ENCODE results near the gene SECISBP2L.
"Not testable (repeated sequence)": the region's sequence is repeated elsewhere in the genome, so short reads cannot be mapped to it uniquely, and the experiment has no call there.

The SECISBP2L gene

DNA sequence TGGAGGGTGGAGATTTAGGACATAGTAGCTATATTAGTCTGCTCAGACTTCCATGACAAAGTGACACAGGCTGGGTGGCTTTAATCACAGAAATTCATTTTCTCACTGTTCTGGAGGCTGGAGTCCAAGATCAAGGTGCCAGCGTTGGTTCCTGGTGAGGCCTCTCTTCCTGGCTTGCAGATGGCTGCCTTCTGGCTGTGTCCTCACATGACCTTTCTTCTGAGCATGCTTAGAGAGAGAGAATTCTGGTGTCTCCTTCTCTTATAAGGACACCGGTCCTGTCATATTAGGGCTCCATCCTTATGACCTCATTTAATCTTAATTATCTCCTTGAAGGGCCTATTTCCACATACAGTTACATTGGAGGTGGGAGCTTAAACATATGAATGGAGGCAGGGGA lies 67.6 kb downstream of the SECISBP2L start:
- 92 to 100% methylated on average over 1 of the region's 2 CpGs for WGBS, 2 experiments (ENCODE audit: insufficient coverage in 2 of 2)
- no peaks in the 10 kb centered on the region for H3K9me3 ChIP-seq (ENCODE audit: control insufficient read depth, low read length)
- H3K4me1 ChIP-seq (ENCODE audit: control insufficient read depth, insufficient read depth, low read length, poor library complexity, severe bottlenecking): peaks cover 9% of the 10 kb centered on the region
- no peaks in the 10 kb centered on the region for H3K36me3 ChIP-seq (ENCODE audit: control insufficient read depth, insufficient read depth, low read length)
- no peak overlapping the region for H3K27ac ChIP-seq (ENCODE audit: low read depth, low read length, severe bottlenecking)
- no peak overlapping the region for H3K4me3 ChIP-seq (ENCODE audit: extremely low read depth, insufficient read depth, low read length, poor library complexity, severe bottlenecking)

DNA sequence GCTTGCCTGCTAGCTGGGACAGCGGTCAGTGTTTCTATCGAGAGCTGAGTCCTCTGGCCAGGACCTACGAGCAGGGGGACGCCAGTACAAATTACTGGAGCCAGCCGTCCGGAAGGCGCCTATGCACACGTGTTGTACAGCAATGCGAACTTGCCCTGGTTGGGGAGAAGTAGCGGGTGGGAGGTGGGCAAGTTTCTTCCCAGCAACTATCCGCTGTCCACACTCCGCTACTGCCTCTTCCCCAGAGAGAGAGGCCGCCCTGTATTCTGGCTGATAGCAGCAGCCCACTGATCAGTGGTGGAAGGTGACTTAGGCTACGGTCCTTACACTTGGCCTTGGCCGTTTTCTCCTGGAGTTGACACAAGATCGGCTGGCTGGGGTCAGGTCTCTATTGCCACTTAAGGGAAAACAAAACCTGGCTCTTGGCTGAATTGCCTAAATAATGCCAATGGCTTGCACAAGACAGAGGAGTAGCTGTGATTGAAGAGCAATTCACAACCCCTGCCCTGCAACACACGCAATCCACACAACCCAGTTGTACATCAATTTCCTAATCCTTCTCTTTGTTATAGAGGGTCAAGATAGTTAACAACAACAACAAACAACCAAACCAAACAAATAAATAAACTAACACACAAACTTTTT lies 69.7 kb downstream of the SECISBP2L start:
- H3K4me3 ChIP-seq (ENCODE audit: extremely low read depth, insufficient read depth, low read length, poor library complexity, severe bottlenecking): peak overlapping the region; percentile 31
- peak overlapping the region; percentile 85 for H3K27ac ChIP-seq (ENCODE audit: low read depth, low read length, severe bottlenecking)
- WGBS, 2 experiments (ENCODE audit: insufficient coverage in 2 of 2): 81 to 88% methylated on average over 13 to 17 of the region's 17 CpGs
- H3K4me1 ChIP-seq (ENCODE audit: control insufficient read depth, insufficient read depth, low read length, poor library complexity, severe bottlenecking): peaks cover 9% of the 10 kb centered on the region
- H3K36me3 ChIP-seq (ENCODE audit: control insufficient read depth, insufficient read depth, low read length): no peaks in the 10 kb centered on the region
- H3K9me3 ChIP-seq (ENCODE audit: control insufficient read depth, low read length): no peaks in the 10 kb centered on the region

- Histone ChIP-seq H3K4me3 (ENCODE audit: extremely low read depth, insufficient read depth, low read length, poor library complexity, severe bottlenecking) (peak overlapping the region; percentile 31), H3K27ac (ENCODE audit: low read depth, low read length, severe bottlenecking) (peak overlapping the region; percentile 85), H3K36me3 (ENCODE audit: control insufficient read depth, insufficient read depth, low read length) (no peaks in the 10 kb centered on the region), H3K4me1 (ENCODE audit: control insufficient read depth, insufficient read depth, low read length, poor library complexity, severe bottlenecking) (peaks cover 9% of the 10 kb centered on the region), H3K9me3 (ENCODE audit: control insufficient read depth, low read length) (no peaks in the 10 kb centered on the region)
- WGBS, 2 experiments (ENCODE audit: insufficient coverage in 2 of 2): 4 to 5% methylated on average over 22 to 47 of the region's 53 CpGs
Observed at GRCh38 chr15:48975472-48976419, 70.5 kb downstream of the SECISBP2L start.

DNA sequence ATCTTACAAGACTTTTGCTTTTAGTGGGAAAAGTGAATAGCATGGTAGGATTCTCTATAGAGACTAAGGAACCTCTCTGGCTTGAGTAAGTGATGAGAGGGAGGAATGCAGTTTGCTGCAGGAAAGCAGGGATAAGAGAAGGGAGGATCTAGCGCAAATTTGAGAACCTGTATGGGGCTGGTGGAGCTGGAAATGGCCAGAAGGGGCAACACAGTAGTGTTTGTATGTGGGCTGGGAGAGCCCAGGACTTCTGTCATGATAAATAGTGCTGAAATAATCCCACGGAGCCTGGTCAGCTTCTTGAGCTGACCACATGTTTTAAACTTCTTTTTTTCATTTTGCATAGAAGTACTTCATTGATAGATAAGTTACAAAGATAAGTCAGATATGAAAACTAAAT lies 71.4 kb downstream of the SECISBP2L start:
- 51 to 62% methylated on average over 1 to 2 of the region's 2 CpGs for WGBS, 2 experiments (ENCODE audit: insufficient coverage in 2 of 2)
- H3K27ac ChIP-seq (ENCODE audit: low read depth, low read length, severe bottlenecking): peak overlapping the region; percentile 85
- H3K4me3 ChIP-seq (ENCODE audit: extremely low read depth, insufficient read depth, low read length, poor library complexity, severe bottlenecking): no peak overlapping the region

GRCh38 chr15:48972750-48973503 lies 73.3 kb downstream of the SECISBP2L start:
- Histone ChIP-seq H3K4me1 (ENCODE audit: control insufficient read depth, insufficient read depth, low read length, poor library complexity, severe bottlenecking) (peaks cover 9% of the 10 kb centered on the region), H3K4me3 (ENCODE audit: extremely low read depth, insufficient read depth, low read length, poor library complexity, severe bottlenecking) (no peak overlapping the region)
- 93% methylated on average over 31 to 34 of the region's 35 CpGs for WGBS, 2 experiments (ENCODE audit: insufficient coverage in 2 of 2)

More for the DNA sequence above, 71.4 kb downstream of the SECISBP2L start:
- Histone ChIP-seq H3K4me1 (ENCODE audit: control insufficient read depth, insufficient read depth, low read length, poor library complexity, severe bottlenecking) (peaks cover 9% of the 10 kb centered on the region), H3K36me3 (ENCODE audit: control insufficient read depth, insufficient read depth, low read length) (no peaks in the 10 kb centered on the region), H3K9me3 (ENCODE audit: control insufficient read depth, low read length) (no peaks in the 10 kb centered on the region)

DNA sequence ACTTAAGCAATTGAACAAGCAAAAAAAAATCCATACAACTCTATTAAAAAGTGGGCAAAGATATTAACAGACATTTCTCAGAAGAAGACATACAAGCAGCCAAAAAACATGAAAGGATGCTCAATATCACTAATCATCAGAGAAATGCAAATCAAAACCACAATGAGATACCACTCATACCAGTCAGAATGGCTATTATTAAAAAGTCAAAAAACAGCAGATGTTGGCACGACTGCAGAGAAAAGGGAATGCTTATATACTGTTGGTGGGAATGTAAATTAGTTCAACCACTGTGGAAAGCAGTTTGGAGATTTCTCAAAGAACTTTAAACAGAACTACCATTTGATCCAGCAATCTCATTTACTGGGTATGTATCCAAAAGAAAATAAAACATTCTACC lies 75.3 kb downstream of the SECISBP2L start:
- not testable (repeated sequence) for H3K27ac ChIP-seq (ENCODE audit: low read depth, low read length, severe bottlenecking); H3K4me3 ChIP-seq (ENCODE audit: extremely low read depth, insufficient read depth, low read length, poor library complexity, severe bottlenecking); H3K36me3 ChIP-seq (ENCODE audit: control insufficient read depth, insufficient read depth, low read length); H3K4me1 ChIP-seq (ENCODE audit: control insufficient read depth, insufficient read depth, low read length, poor library complexity, severe bottlenecking); H3K9me3 ChIP-seq (ENCODE audit: control insufficient read depth, low read length)
- 80% methylated on average over 1 of the region's 1 CpG; no CpG with 5 or more reads in 1 of the 2 experiments for WGBS, 2 experiments (ENCODE audit: insufficient coverage in 2 of 2)

More at GRCh38 chr15:48972750-48973503, 73.3 kb downstream of the SECISBP2L start:
- H3K27ac ChIP-seq (ENCODE audit: low read depth, low read length, severe bottlenecking): no peak overlapping the region
- no peaks in the 10 kb centered on the region for H3K9me3 ChIP-seq (ENCODE audit: control insufficient read depth, low read length)
- H3K36me3 ChIP-seq (ENCODE audit: control insufficient read depth, insufficient read depth, low read length): no peaks in the 10 kb centered on the region

DNA sequence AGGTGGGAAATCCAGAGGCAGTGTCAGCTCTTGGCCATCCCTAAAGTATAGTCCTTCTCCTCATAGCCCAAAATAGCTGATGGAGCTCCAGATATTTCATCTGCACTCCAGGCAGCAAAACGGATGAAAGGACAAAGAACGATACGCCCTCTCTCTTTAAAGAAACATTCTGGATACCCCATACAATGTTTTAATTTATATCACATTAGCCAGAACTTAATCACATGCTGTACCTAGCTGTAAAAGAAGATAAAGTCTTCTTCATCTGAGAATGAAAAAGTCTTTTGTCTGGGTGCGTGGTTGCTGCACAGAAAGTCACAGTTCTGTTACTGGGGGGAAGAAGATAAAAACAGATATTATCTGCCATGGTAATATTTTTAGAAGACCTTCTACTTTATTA lies 78.2 kb downstream of the SECISBP2L start:
- no peaks in the 10 kb centered on the region for H3K9me3 ChIP-seq (ENCODE audit: control insufficient read depth, low read length)
- H3K36me3 ChIP-seq (ENCODE audit: control insufficient read depth, insufficient read depth, low read length): no peaks in the 10 kb centered on the region
- no peak overlapping the region for H3K27ac ChIP-seq (ENCODE audit: low read depth, low read length, severe bottlenecking)
- 89 to 100% methylated on average over 1 to 2 of the region's 4 CpGs for WGBS, 2 experiments (ENCODE audit: insufficient coverage in 2 of 2)
- no peak overlapping the region for H3K4me3 ChIP-seq (ENCODE audit: extremely low read depth, insufficient read depth, low read length, poor library complexity, severe bottlenecking)
- peaks cover 6% of the 10 kb centered on the region for H3K4me1 ChIP-seq (ENCODE audit: control insufficient read depth, insufficient read depth, low read length, poor library complexity, severe bottlenecking)

GRCh38 chr15:48967336-48967735 lies 78.9 kb downstream of the SECISBP2L start:
- Histone ChIP-seq H3K4me1 (ENCODE audit: control insufficient read depth, insufficient read depth, low read length, poor library complexity, severe bottlenecking) (peaks cover 6% of the 10 kb centered on the region), H3K4me3 (ENCODE audit: extremely low read depth, insufficient read depth, low read length, poor library complexity, severe bottlenecking) (no peak overlapping the region), H3K27ac (ENCODE audit: low read depth, low read length, severe bottlenecking) (no peak overlapping the region), H3K36me3 (ENCODE audit: control insufficient read depth, insufficient read depth, low read length) (no peaks in the 10 kb centered on the region), H3K9me3 (ENCODE audit: control insufficient read depth, low read length) (no peaks in the 10 kb centered on the region)

- no CpG with 5 or more reads among the region's 2 CpGs for WGBS, 2 experiments (ENCODE audit: insufficient coverage in 2 of 2)
- no peak overlapping the region for H3K4me3 ChIP-seq (ENCODE audit: extremely low read depth, insufficient read depth, low read length, poor library complexity, severe bottlenecking)
- H3K36me3 ChIP-seq (ENCODE audit: control insufficient read depth, insufficient read depth, low read length): no peaks in the 10 kb centered on the region
- H3K9me3 ChIP-seq (ENCODE audit: control insufficient read depth, low read length): no peaks in the 10 kb centered on the region
- H3K27ac ChIP-seq (ENCODE audit: low read depth, low read length, severe bottlenecking): no peak overlapping the region
- peaks cover 6% of the 10 kb centered on the region for H3K4me1 ChIP-seq (ENCODE audit: control insufficient read depth, insufficient read depth, low read length, poor library complexity, severe bottlenecking)
Observed at GRCh38 chr15:48966595-48967301, 79.5 kb downstream of the SECISBP2L start.

DNA sequence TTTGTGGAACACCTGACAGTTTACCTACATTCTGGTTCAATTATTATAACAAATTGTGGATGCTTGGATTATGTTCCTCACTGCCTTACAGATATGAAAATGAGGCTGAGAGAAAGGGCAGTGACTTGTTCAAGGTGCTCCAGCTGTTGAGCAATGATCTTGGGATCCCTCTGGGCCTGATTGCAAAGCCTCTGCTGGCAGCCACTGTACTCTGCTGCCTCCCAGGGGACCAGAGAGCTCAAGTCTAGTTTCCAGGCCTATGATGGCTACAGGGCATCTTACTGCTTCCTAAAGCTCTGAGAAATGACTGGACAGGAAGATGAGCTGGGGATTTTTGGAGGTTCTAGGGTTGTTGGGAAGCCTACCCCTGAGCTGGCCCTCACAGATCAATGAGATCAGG lies 80.3 kb downstream of the SECISBP2L start:
- Histone ChIP-seq H3K9me3 (ENCODE audit: control insufficient read depth, low read length) (no peaks in the 10 kb centered on the region), H3K4me1 (ENCODE audit: control insufficient read depth, insufficient read depth, low read length, poor library complexity, severe bottlenecking) (peaks cover 6% of the 10 kb centered on the region), H3K4me3 (ENCODE audit: extremely low read depth, insufficient read depth, low read length, poor library complexity, severe bottlenecking) (no peak overlapping the region), H3K36me3 (ENCODE audit: control insufficient read depth, insufficient read depth, low read length) (no peaks in the 10 kb centered on the region), H3K27ac (ENCODE audit: low read depth, low read length, severe bottlenecking) (no peak overlapping the region)

All from mesodermal cell (in vitro differentiated cells).